H9 (cell line): ENCODE results near the gene HAGHL. TPM values are rescaled to one million over a fixed set of nuclear protein-coding genes. Genes with fewer than 3 reads are reported as not detected.

ENCODE experiments used
- DNase-seq: peaks from one replicate; pipeline ENCODE4 v3.0.0-alpha.2; 2017
- H2AFZ ChIP-seq: one replicate; pipeline ENCODE4 v1.6.1; 2013; ENCODE audit warnings: mild to moderate bottlenecking, low read length, control low read depth, moderate library complexity
- H2AK5ac ChIP-seq: 2 replicates; pipeline ENCODE4 v1.6.1; 2013; ENCODE audit warnings: low read length, control low read depth, mixed read lengths; ENCODE audit not compliant: insufficient read length
- H2BK120ac ChIP-seq: one replicate; pipeline ENCODE4 v1.6.1; 2013; ENCODE audit warnings: low read depth, mild to moderate bottlenecking, low read length, control low read depth, inconsistent platforms; ENCODE audit not compliant: poor library complexity, severe bottlenecking
- H2BK12ac ChIP-seq: 2 replicates; pipeline ENCODE4 v1.6.1; 2013; ENCODE audit warnings: low read length, control low read depth, mixed read lengths, low read depth; ENCODE audit not compliant: insufficient read length
- H2BK15ac ChIP-seq: 2 replicates; pipeline ENCODE4 v1.6.1; 2013; ENCODE audit warnings: low read depth, low read length, control low read depth
- H2BK20ac ChIP-seq: one replicate; pipeline ENCODE4 v1.6.1; 2013; ENCODE audit warnings: low read depth, mild to moderate bottlenecking, low read length, control low read depth, inconsistent platforms; ENCODE audit not compliant: poor library complexity, severe bottlenecking
- H2BK5ac ChIP-seq: 2 replicates; pipeline ENCODE4 v1.6.1; 2013; ENCODE audit warnings: low read length, control low read depth, mixed read lengths; ENCODE audit not compliant: insufficient read length
- H3K14ac ChIP-seq: 2 replicates; pipeline ENCODE4 v1.6.1; 2013; ENCODE audit warnings: low read length, control low read depth; ENCODE audit not compliant: insufficient read depth
- H3K18ac ChIP-seq: 2 replicates; pipeline ENCODE4 v1.6.1; 2013; ENCODE audit warnings: low read depth, mild to moderate bottlenecking, mixed read lengths, low read length, control low read depth; ENCODE audit not compliant: insufficient read length
- H3K23ac ChIP-seq: 2 replicates; pipeline ENCODE4 v1.6.1; 2013; ENCODE audit warnings: low read length, control low read depth, mixed read lengths, low read depth; ENCODE audit not compliant: insufficient read length
- H3K23me2 ChIP-seq: 2 replicates; pipeline ENCODE4 v1.6.1; 2013; ENCODE audit warnings: low read depth, mild to moderate bottlenecking, mixed read lengths, low read length, control low read depth; ENCODE audit not compliant: insufficient read length, poor library complexity, severe bottlenecking
- H3K27ac ChIP-seq: 2 replicates; pipeline ENCODE4 v1.5.1; 2013; ENCODE audit warnings: low read length, control low read depth, mixed read lengths, low read depth; ENCODE audit not compliant: insufficient read length
- H3K27me3 ChIP-seq: 2 replicates; pipeline ENCODE4 v1.6.1; 2013; ENCODE audit warnings: low read length, control low read depth, inconsistent platforms; ENCODE audit not compliant: insufficient read depth
- H3K4ac ChIP-seq: 2 replicates; pipeline ENCODE4 v1.6.1; 2013; ENCODE audit warnings: low read depth, mild to moderate bottlenecking, control low read depth, inconsistent platforms, low read length, moderate library complexity
- H3K4me1 ChIP-seq: 2 replicates; pipeline ENCODE4 v1.6.1; 2013; ENCODE audit warnings: low read length, control low read depth, inconsistent platforms; ENCODE audit not compliant: insufficient read depth
- H3K4me2 ChIP-seq: 2 replicates; pipeline ENCODE4 v1.6.1; 2013; ENCODE audit warnings: low read length, control low read depth, mixed read lengths; ENCODE audit not compliant: insufficient read length, insufficient read depth
- H3K56ac ChIP-seq: 2 replicates; pipeline ENCODE4 v1.6.1; 2013; ENCODE audit warnings: low read depth, mild to moderate bottlenecking, mixed read lengths, low read length, control low read depth; ENCODE audit not compliant: insufficient read length
- H3K79me1 ChIP-seq: 2 replicates; pipeline ENCODE4 v1.6.1; 2013; ENCODE audit warnings: low read depth, mild to moderate bottlenecking, moderate library complexity, low read length, control low read depth, inconsistent platforms; ENCODE audit not compliant: insufficient read depth, poor library complexity, severe bottlenecking
- H3K79me2 ChIP-seq: 2 replicates; pipeline ENCODE4 v1.6.1; 2013; ENCODE audit warnings: low read length, control low read depth, inconsistent platforms; ENCODE audit not compliant: insufficient read depth
- H3K9ac ChIP-seq: 2 replicates; pipeline ENCODE4 v1.6.1; 2013; ENCODE audit warnings: low read length, control low read depth, mixed read lengths; ENCODE audit not compliant: insufficient read length; ENCODE audit errors: extremely low read depth
- H3K9me3 ChIP-seq: one replicate; pipeline ENCODE4 v1.6.1; 2013; ENCODE audit warnings: low read depth, low read length, inconsistent platforms; ENCODE audit not compliant: control insufficient read depth
- H3T11ph ChIP-seq: one replicate; pipeline ENCODE4 v1.6.1; 2013; ENCODE audit warnings: mild to moderate bottlenecking, low read length, control low read depth, inconsistent platforms
- H4K20me1 ChIP-seq: one replicate; pipeline ENCODE4 v1.6.1; 2013; ENCODE audit not compliant: control insufficient read depth, insufficient read length, insufficient read depth
- H4K5ac ChIP-seq: 2 replicates; pipeline ENCODE4 v1.6.1; 2013; ENCODE audit warnings: low read depth, mild to moderate bottlenecking, mixed read lengths, low read length, control low read depth; ENCODE audit not compliant: insufficient read length
- H4K8ac ChIP-seq: replicated peaks from 2 replicates; pipeline ENCODE4 v1.6.1; 2013; ENCODE audit warnings: low read length, control low read depth, mixed read lengths, low read depth; ENCODE audit not compliant: insufficient read length
- H4K91ac ChIP-seq: 2 replicates; pipeline ENCODE4 v1.6.1; 2013; ENCODE audit warnings: low read depth, mild to moderate bottlenecking, moderate library complexity, mixed read lengths, low read length, control low read depth; ENCODE audit not compliant: insufficient read length
- H3K27ac Mint-ChIP-seq, 3 experiments: 2 replicates in 2 of 3; 3 replicates in 1 of 3; pipeline ENCODE4 v1.8.0; 2020 to 2021; ENCODE audit warnings: mixed read lengths in 3 of 3, mild to moderate bottlenecking in 1 of 3, moderate library complexity in 1 of 3
- H3K27me3 Mint-ChIP-seq: 2 replicates; pipeline ENCODE4 v1.8.0; 2021; ENCODE audit warnings: low read depth, mild to moderate bottlenecking, moderate library complexity, mixed read lengths
- H3K36me3 Mint-ChIP-seq, 3 experiments: 2 replicates in 2 of 3; 3 replicates in 1 of 3; pipeline ENCODE4 v1.8.0; 2020 to 2021; ENCODE audit warnings: low read depth in 3 of 3, mixed read lengths in 3 of 3; ENCODE audit not compliant: insufficient read depth in 1 of 3
- H3K4me1 Mint-ChIP-seq, 2 experiments: 2 replicates each; pipeline ENCODE4 v1.8.0; 2020; ENCODE audit warnings: mixed read lengths in 2 of 2
- H3K4me3 Mint-ChIP-seq, 2 experiments: 2 replicates in 1 of 2; 3 replicates in 1 of 2; pipeline ENCODE4 v1.8.0; 2020 to 2021; ENCODE audit warnings: mild to moderate bottlenecking in 2 of 2, mixed read lengths in 2 of 2, moderate library complexity in 1 of 2
- H3K9me3 Mint-ChIP-seq, 2 experiments: 2 replicates in 1 of 2; 3 replicates in 1 of 2; pipeline ENCODE4 v1.8.0; 2020; ENCODE audit warnings: mild to moderate bottlenecking in 2 of 2, mixed read lengths in 2 of 2, moderate library complexity in 1 of 2
- WGBS: extraction: QIAGEN DNeasy Blood & Tissue Kit; methylation state at CpG from one replicate; pipeline ENCODE4 v1.1.7; 2013; ENCODE audit warnings: missing lambda C conversion rate, low lambda C conversion rate, mixed read lengths; ENCODE audit not compliant: insufficient read length; ENCODE audit errors: extremely low coverage; 5-methylcytosine and 5-hydroxymethylcytosine counted together
- total RNA-seq: library from RNA; stranded (reverse); gene quantifications from 2 replicates; pipeline ENCODE4 v1.2.1, GENCODE V29; 2021
- TF ChIP-seq, protein P1 (sequence below): fragments of 200-600 bp; sonication (generic); conservative IDR thresholded peaks from 3 replicates; pipeline ENCODE4 v1.8.0; 2021; ENCODE audit warnings: antibody characterized with exemption, mild to moderate bottlenecking

Gene HAGHL
- total RNA-seq, 1 experiment from 2014 or later = 25.2 TPM

DNA sequence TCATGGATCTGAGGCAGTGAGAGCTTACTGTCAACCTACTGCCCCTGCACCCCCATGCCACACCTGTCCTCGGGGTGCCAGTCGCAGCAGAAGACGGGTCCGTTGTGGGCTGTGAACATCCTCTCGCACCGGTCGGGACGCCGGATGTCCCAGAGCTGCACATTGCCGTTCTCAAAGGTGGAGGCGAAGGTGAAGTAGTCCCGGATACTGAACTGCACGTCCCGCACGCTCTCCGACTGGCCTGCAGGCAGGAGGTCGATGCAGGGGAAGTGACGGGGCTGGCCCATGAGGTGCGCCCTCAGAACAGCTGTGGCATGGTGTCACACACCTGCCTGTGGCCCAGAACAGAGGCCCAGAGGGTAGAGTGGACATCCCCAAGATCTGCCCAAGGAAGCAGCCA is 39.4 kb upstream of the HAGHL start:
- H3K23ac ChIP-seq = no peak overlapping the region
- peaks cover 19% of the 10 kb centered on the region for H3K27me3 Mint-ChIP-seq
- H3T11ph ChIP-seq = no peak overlapping the region
- H4K20me1 ChIP-seq = no peaks in the 10 kb centered on the region
- H4K8ac ChIP-seq = no peak overlapping the region
- H3K18ac ChIP-seq = no peak overlapping the region
- H3K4me1 ChIP-seq = no peaks in the 10 kb centered on the region
- DNase-seq = no peak
- peaks cover 8 to 15% of the 10 kb centered on the region in 2 experiments for H3K4me1 Mint-ChIP-seq
- H4K5ac ChIP-seq = no peak overlapping the region
- H2BK5ac ChIP-seq = no peak overlapping the region
- no peak overlapping the region for H3K14ac ChIP-seq
- no peaks in the 10 kb centered on the region for H3K79me2 ChIP-seq
- H3K36me3 Mint-ChIP-seq = peaks cover 4 to 30% (median 29%) of the 10 kb centered on the region in 3 experiments; a peak in 6 of 7 replicates
- peak overlapping the region in 1 of 2 experiments; percentile 20; a peak in 1 of 5 replicates for H3K4me3 Mint-ChIP-seq
- no peak overlapping the region for H2AFZ ChIP-seq
- H2BK12ac ChIP-seq = no peak overlapping the region
- peaks cover 8% of the 10 kb centered on the region; the same call in 1 of the 2 replicates for H3K27me3 ChIP-seq
- H4K91ac ChIP-seq = no peak overlapping the region
- H3K79me1 ChIP-seq = no peaks in the 10 kb centered on the region
- H2AK5ac ChIP-seq = no peak overlapping the region
- WGBS = no CpG with 5 or more reads among the region's 19 CpGs
- H3K23me2 ChIP-seq = peaks cover 14% of the 10 kb centered on the region
- H2BK15ac ChIP-seq = no peak overlapping the region
- H2BK120ac ChIP-seq = no peak overlapping the region
- H3K4me2 ChIP-seq = no peak overlapping the region
- no peak overlapping the region for H3K4ac ChIP-seq
- no peaks in the 10 kb centered on the region for H3K9me3 ChIP-seq
- no peak overlapping the region for H2BK20ac ChIP-seq
- TF ChIP-seq, protein P1, sequence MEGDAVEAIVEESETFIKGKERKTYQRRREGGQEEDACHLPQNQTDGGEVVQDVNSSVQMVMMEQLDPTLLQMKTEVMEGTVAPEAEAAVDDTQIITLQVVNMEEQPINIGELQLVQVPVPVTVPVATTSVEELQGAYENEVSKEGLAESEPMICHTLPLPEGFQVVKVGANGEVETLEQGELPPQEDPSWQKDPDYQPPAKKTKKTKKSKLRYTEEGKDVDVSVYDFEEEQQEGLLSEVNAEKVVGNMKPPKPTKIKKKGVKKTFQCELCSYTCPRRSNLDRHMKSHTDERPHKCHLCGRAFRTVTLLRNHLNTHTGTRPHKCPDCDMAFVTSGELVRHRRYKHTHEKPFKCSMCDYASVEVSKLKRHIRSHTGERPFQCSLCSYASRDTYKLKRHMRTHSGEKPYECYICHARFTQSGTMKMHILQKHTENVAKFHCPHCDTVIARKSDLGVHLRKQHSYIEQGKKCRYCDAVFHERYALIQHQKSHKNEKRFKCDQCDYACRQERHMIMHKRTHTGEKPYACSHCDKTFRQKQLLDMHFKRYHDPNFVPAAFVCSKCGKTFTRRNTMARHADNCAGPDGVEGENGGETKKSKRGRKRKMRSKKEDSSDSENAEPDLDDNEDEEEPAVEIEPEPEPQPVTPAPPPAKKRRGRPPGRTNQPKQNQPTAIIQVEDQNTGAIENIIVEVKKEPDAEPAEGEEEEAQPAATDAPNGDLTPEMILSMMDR = no peak
- no peak overlapping the region for H3K27ac Mint-ChIP-seq
- H3K9me3 Mint-ChIP-seq = no peaks in the 10 kb centered on the region; a peak in 1 of 5 replicates
- no peak overlapping the region for H3K9ac ChIP-seq
- no peak overlapping the region for H3K56ac ChIP-seq
- H3K27ac ChIP-seq = no peak overlapping the region
